ENCODE results near the gene BEX4.

GRCh38 chrX:103201041-103201440, 13.9 kb upstream of the BEX4 start:
- TF ChIP-seq CTCF (conservative IDR thresholded peaks at IDR 0.05; ENCODE audit: low read depth, low read length) (no peak), POLR2A (IDR thresholded peaks at IDR 0.05; ENCODE audit: low read depth, low read length) (no peak), ELK1 (IDR thresholded peaks at IDR 0.05; ENCODE audit: borderline replicate concordance, low read depth, low read length) (no peak), MXI1 (IDR thresholded peaks at IDR 0.05; ENCODE audit: borderline replicate concordance, low read depth, low read length) (no peak), RCOR1 (IDR thresholded peaks at IDR 0.05; ENCODE audit: insufficient replicate concordance, low read length) (no peak), FOS (IDR thresholded peaks at IDR 0.05; ENCODE audit: low read depth, low read length) (no peak)
